RWPE1 (cell line): Measurements from ENCODE around the gene TMPRSS3.

ENCODE experiments used
- CTCF ChIA-PET: fragments of 350-600 bp; sonication (Branson Sonifier 250); formaldehyde crosslinking; extraction: SDS; loops from one replicate; lab custom pipeline; 2021; lab: Yijun Ruan, JAX
- POLR2A ChIA-PET: fragments of 400-600 bp; formaldehyde crosslinking; extraction: SDS; loops from one replicate; lab custom pipeline; 2020; ENCODE audit warnings: antibody characterized with exemption; ENCODE audit not compliant: low non-redundant PET; lab: Yijun Ruan, JAX
- DNase-seq: peaks from one replicate; pipeline ENCODE4 v3.0.0; 2012; ENCODE audit warnings: low spot score
- H3K27ac ChIP-seq: fragments of 450-650 bp; 2 replicates; pipeline ENCODE4 v1.5.1; 2017
- TF ChIP-seq, protein P1 (sequence below): fragments of 450-650 bp; conservative IDR thresholded peaks from 2 replicates; pipeline ENCODE4 v1.5.1; 2017; ENCODE audit warnings: low read depth, mild to moderate bottlenecking

The TMPRSS3 gene

GRCh38 chr21:42383331-42383730 lies 12.5 kb downstream of the TMPRSS3 start:
- POLR2A ChIA-PET = no interaction called here
- CTCF ChIA-PET = no interaction called here
- TF ChIP-seq, protein P1, sequence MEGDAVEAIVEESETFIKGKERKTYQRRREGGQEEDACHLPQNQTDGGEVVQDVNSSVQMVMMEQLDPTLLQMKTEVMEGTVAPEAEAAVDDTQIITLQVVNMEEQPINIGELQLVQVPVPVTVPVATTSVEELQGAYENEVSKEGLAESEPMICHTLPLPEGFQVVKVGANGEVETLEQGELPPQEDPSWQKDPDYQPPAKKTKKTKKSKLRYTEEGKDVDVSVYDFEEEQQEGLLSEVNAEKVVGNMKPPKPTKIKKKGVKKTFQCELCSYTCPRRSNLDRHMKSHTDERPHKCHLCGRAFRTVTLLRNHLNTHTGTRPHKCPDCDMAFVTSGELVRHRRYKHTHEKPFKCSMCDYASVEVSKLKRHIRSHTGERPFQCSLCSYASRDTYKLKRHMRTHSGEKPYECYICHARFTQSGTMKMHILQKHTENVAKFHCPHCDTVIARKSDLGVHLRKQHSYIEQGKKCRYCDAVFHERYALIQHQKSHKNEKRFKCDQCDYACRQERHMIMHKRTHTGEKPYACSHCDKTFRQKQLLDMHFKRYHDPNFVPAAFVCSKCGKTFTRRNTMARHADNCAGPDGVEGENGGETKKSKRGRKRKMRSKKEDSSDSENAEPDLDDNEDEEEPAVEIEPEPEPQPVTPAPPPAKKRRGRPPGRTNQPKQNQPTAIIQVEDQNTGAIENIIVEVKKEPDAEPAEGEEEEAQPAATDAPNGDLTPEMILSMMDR = no peak
- no peak for DNase-seq
- no peak overlapping the region for H3K27ac ChIP-seq

DNA sequence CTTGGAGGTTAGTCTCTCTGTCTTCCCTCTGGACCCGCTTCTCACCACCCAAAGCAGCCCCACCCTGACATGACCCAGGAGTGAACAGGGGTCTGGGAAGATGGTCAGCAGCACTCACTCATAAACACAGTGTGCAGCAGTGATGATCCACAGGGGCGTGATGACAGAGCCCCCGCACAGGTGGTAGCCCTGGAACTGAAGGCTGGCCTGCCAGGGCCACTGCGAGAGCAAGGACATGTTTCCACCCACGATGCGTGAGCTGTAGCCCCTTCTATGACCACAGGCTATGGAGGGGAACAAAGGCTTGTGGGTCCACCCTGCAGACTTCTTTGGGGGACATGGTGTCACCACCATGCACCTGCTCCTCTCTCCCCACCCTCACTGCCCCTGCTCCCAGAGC lies 12.9 kb downstream of the TMPRSS3 start:
- POLR2A ChIA-PET = no interaction called here
- CTCF ChIA-PET = no interaction called here
- TF ChIP-seq, protein P1 = no peak
- DNase-seq = no peak
- no peak overlapping the region for H3K27ac ChIP-seq

GRCh38 chr21:42381347-42381984 lies 14.4 kb downstream of the TMPRSS3 start:
- no peak overlapping the region for H3K27ac ChIP-seq
- CTCF ChIA-PET = interaction anchor here (0.5 to 1.3 kb wide), 10 partner anchors 13 to 242 kb away, joined by 3 to 8 read pairs (median 4); partner anchors contain the start of gene TFF1
- DNase-seq = peak; percentile 44
- TF ChIP-seq, protein P1 = peak; percentile 52
- POLR2A ChIA-PET = no interaction called here

GRCh38 chr21:42379426-42380215 lies 16.2 kb downstream of the TMPRSS3 start:
- ChIA-PET POLR2A (no interaction called here), CTCF (interaction anchor here (0.6 kb wide), 1 partner anchor 153 kb away, joined by 3 read pairs; no protein-coding TSS in a partner anchor)
- TF ChIP-seq, protein P1 = no peak
- no peak overlapping the region for H3K27ac ChIP-seq
- no peak for DNase-seq

GRCh38 chr21:42378418-42378817 lies 17.4 kb downstream of the TMPRSS3 start:
- CTCF ChIA-PET = interaction anchor here (0.8 kb wide), 1 partner anchor 69 kb away, joined by 3 read pairs; no protein-coding TSS in a partner anchor
- TF ChIP-seq, protein P1 = no peak
- no peak overlapping the region for H3K27ac ChIP-seq
- POLR2A ChIA-PET = no interaction called here
- no peak for DNase-seq

DNA sequence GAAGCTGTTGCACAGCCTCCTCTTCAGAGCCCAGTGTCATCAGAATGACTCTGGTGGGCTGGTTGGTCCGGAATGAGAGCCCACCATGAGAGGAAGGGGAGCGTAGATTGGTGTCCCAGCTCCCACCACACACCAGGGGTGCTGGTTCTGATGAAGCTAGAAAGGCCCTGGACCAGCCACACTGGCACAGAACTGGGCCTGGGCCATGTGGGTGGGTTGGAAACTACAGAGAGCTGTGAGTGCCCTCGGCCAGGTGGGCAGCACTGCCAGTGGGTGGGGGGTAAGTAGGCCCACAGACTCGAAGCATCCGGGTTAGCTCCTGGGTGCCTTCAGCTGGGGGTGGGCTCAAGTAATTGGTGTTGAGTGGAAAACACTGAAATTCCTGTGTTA lies 17.9 kb downstream of the TMPRSS3 start:
- H3K27ac ChIP-seq = no peak overlapping the region
- POLR2A ChIA-PET = no interaction called here
- DNase-seq = no peak
- CTCF ChIA-PET = interaction anchor here (0.7 to 0.8 kb wide), 2 partner anchors 10 to 69 kb away, joined by 3 to 5 read pairs; no protein-coding TSS in a partner anchor
- TF ChIP-seq, protein P1 = no peak
